K562 (cell line): ENCODE results near the gene RAB25. TPM values are rescaled to one million over a fixed set of nuclear protein-coding genes. Genes with fewer than 3 reads are reported as not detected.

Experiments used
- BRF1 ChIP-seq: IDR thresholded peaks from 3 replicates; pipeline ENCODE4 v1.6.1; 2011; ENCODE audit warnings: borderline replicate concordance, mild to moderate bottlenecking; ENCODE audit not compliant: insufficient read length; ENCODE audit errors: extremely low read depth
- CBX3 ChIP-seq, 2 experiments: IDR thresholded peaks; 1 replicate in 1 of 2; 2 replicates in 1 of 2; pipeline ENCODE4 v1.6.1; 2012; ENCODE audit warnings: inconsistent platforms in 2 of 2, low read length in 2 of 2, borderline replicate concordance in 1 of 2, control low read depth in 1 of 2
- CREB3L1 ChIP-seq: fragments of 450-650 bp; IDR thresholded peaks from 2 replicates; pipeline ENCODE4 v1.6.1; 2014; ENCODE audit warnings: low read depth, mild to moderate bottlenecking, moderate library complexity, borderline replicate concordance
- CTBP1 ChIP-seq: fragments of 450-650 bp; IDR thresholded peaks from 2 replicates; pipeline ENCODE4 v1.6.1; 2016; ENCODE audit warnings: borderline replicate concordance
- E2F4 ChIP-seq: sonication (generic); formaldehyde crosslinking; IDR thresholded peaks from 2 replicates; pipeline ENCODE4 v1.8.0; 2022; ENCODE audit warnings: mild to moderate bottlenecking, low read depth, missing genetic modification reagents
- FIP1L1 ChIP-seq: fragments of 200-400 bp; formaldehyde crosslinking; IDR thresholded peaks from 2 replicates; pipeline ENCODE4 v1.6.1; 2018; ENCODE audit warnings: mild to moderate bottlenecking, low read depth, low read length; ENCODE audit not compliant: poor library complexity, severe bottlenecking
- GABPA ChIP-seq: fragments of 200-800 bp; sonication (Bioruptor generic); conservative IDR thresholded peaks from 2 replicates; pipeline ENCODE4 v1.6.1; 2016; ENCODE audit warnings: low read depth, missing genetic modification characterization, missing compliant biosample characterization
- KAT7 ChIP-seq: sonication (generic); formaldehyde crosslinking; IDR thresholded peaks from 2 replicates; pipeline ENCODE4 v1.8.0; 2022; ENCODE audit warnings: missing genetic modification reagents, mild to moderate bottlenecking, borderline replicate concordance
- KLF13 ChIP-seq: fragments of 450-650 bp; IDR thresholded peaks from 2 replicates; pipeline ENCODE4 v1.6.1; 2016; ENCODE audit warnings: missing genetic modification characterization, low read depth, mild to moderate bottlenecking, missing compliant biosample characterization, moderate library complexity, borderline replicate concordance
- MAFG ChIP-seq: fragments of 450-650 bp; conservative IDR thresholded peaks from 2 replicates; pipeline ENCODE4 v1.6.1; 2016; ENCODE audit warnings: missing genetic modification characterization, missing compliant biosample characterization
- MECOM ChIP-seq: fragments of 250-450 bp; sonication (Bioruptor Pico); IDR thresholded peaks from 2 replicates; pipeline ENCODE4 v1.8.0; 2022; ENCODE audit warnings: inconsistent platforms
- SLC30A9 ChIP-seq: fragments of 250-450 bp; sonication (Bioruptor Pico); IDR thresholded peaks from 2 replicates; pipeline ENCODE4 v1.8.0; 2022; ENCODE audit warnings: mild to moderate bottlenecking, moderate library complexity
- SMAD1 ChIP-seq: fragments of 150-350 bp; IDR thresholded peaks from 2 replicates; pipeline ENCODE4 v1.6.1; 2014; ENCODE audit warnings: low read length, low read depth; ENCODE audit not compliant: partially characterized antibody
- THRAP3 ChIP-seq: fragments of 450-650 bp; IDR thresholded peaks from 2 replicates; pipeline ENCODE4 v1.6.1; 2016; ENCODE audit warnings: mild to moderate bottlenecking, inconsistent platforms, borderline replicate concordance
- ZBTB49 ChIP-seq: sonication (generic); formaldehyde crosslinking; IDR thresholded peaks from 2 replicates; pipeline ENCODE4 v1.8.0; 2022; ENCODE audit warnings: missing genetic modification reagents, mild to moderate bottlenecking, borderline replicate concordance
- ZBTB8A ChIP-seq: fragments of 450-650 bp; IDR thresholded peaks from 2 replicates; pipeline ENCODE4 v1.6.1; 2018; ENCODE audit warnings: mild to moderate bottlenecking, moderate library complexity; ENCODE audit not compliant: partially characterized antibody
- ZC3H8 ChIP-seq: fragments of 450-650 bp; IDR thresholded peaks from 2 replicates; pipeline ENCODE4 v1.6.1; 2017
- ZNF12 ChIP-seq: sonication (generic); formaldehyde crosslinking; IDR thresholded peaks from 2 replicates; pipeline ENCODE4 v1.4.0; 2020; ENCODE audit warnings: mild to moderate bottlenecking, missing genetic modification reagents
- ZNF165 ChIP-seq: fragments of 250-450 bp; sonication (Bioruptor Pico); IDR thresholded peaks from 2 replicates; pipeline ENCODE4 v1.4.0; 2020; ENCODE audit warnings: borderline replicate concordance
- ZNF282 ChIP-seq: sonication (generic); formaldehyde crosslinking; IDR thresholded peaks from 2 replicates; pipeline ENCODE4 v1.8.1; 2023; ENCODE audit warnings: missing genetic modification reagents
- ZNF511 ChIP-seq: sonication (generic); formaldehyde crosslinking; IDR thresholded peaks from 2 replicates; pipeline ENCODE4 v1.8.0; 2022; ENCODE audit warnings: mild to moderate bottlenecking, missing genetic modification reagents
- ZNF699 ChIP-seq: fragments of 250-450 bp; sonication (Bioruptor Pico); IDR thresholded peaks from 2 replicates; pipeline ENCODE4 v1.8.0; 2021; ENCODE audit warnings: mild to moderate bottlenecking, moderate library complexity; ENCODE audit not compliant: insufficient replicate concordance
- polyA plus RNA-seq, 8 experiments: library from polyadenylated mRNA; depleted of rRNA in 4 of 8; stranded (reverse) in 5 of 8; unstranded in 3 of 8; fragments of >200 nt; fragmentation: Nextera tagmentation in 2 of 8; fragmentation: Illumina TruSeq in 1 of 8; extraction: Ambion mirVana in 2 of 8; extraction: Trizol in 1 of 8; gene quantifications; 2 replicates each; pipeline versions ENCODE4 v1.2.1 to v1.2.3, GENCODE V29; 2011 to 2014; ENCODE audit warnings: inconsistent platforms in 1 of 8, missing spikeins in 1 of 8
- total RNA-seq, 7 experiments: library from RNA; depleted of rRNA in 6 of 7; stranded (reverse); fragments of >200 nt in 6 of 7; fragmentation: Illumina TruSeq in 2 of 7; extraction: Trizol in 2 of 7; gene quantifications; 2 replicates each; pipeline versions ENCODE4 v1.2.1 to v1.2.3, GENCODE V29; 2011 to 2021; ENCODE audit warnings: low replicate concordance in 1 of 7

RAB25 gene
- total and polyA plus RNA-seq, 9 of the 15 experiments (the other 6 are each of a cell fraction or from before 2014, with no cell fraction given), result 0.10 to 0.27 (median 0.13) TPM; not detected in 6

- no peak for TF ChIP-seq BRF1
- TF ChIP-seq MAFG (tag), result no peak
- no peak for TF ChIP-seq ZNF165 (CRISPR knock-in tag)
- TF ChIP-seq CBX3 (IDR thresholded peaks at IDR 0.05; ENCODE audit: borderline replicate concordance in 1 of 2, low read length in 2 of 2), result no peak
- no peak for TF ChIP-seq E2F4
- TF ChIP-seq MECOM (CRISPR knock-in tag), result no peak
- TF ChIP-seq ZNF282 (CRISPR knock-in tag), result 0 out of 2 replicates have a peak, but pooled peaks have one; percentile 15
- 0 out of 2 replicates have a peak, but pooled peaks have one; percentile 92 for TF ChIP-seq KAT7 (CRISPR knock-in tag)
- 0 out of 2 replicates have a peak, but pooled peaks have one; percentile 38 for TF ChIP-seq CREB3L1
- TF ChIP-seq ZNF511, result no peak
- TF ChIP-seq ZBTB8A, result no peak
- no peak for TF ChIP-seq THRAP3
- TF ChIP-seq ZNF699, result no peak
- peak; percentile 31 for TF ChIP-seq FIP1L1
- peak; percentile 34; the same call in 1 of the 2 replicates for TF ChIP-seq GABPA (tag)
- TF ChIP-seq ZBTB49 (CRISPR knock-in tag), result 0 out of 2 replicates have a peak, but pooled peaks have one; percentile 48
- TF ChIP-seq SLC30A9 (CRISPR knock-in tag), result 0 out of 2 replicates have a peak, but pooled peaks have one; percentile 1
- TF ChIP-seq SMAD1, result no peak
- no peak for TF ChIP-seq KLF13
- TF ChIP-seq CTBP1, result peak; percentile 72
- no peak for TF ChIP-seq ZC3H8
- 0 out of 2 replicates have a peak, but pooled peaks have one; percentile 50 for TF ChIP-seq ZNF12
Observed at GRCh38 chr1:156114919-156115513, 54.1 kb downstream of the RAB25 start (continued).
